Liver (tissue), 3 donors: Measurements from ENCODE around the gene IQSEC3.
"Not testable (repeated sequence)": the region's sequence is repeated elsewhere in the genome, so short reads cannot be mapped to it uniquely, and the experiment has no call there.

Experiments used
- GABPA ChIP-seq, 2 donors: IDR thresholded peaks in 1 of 2; conservative IDR thresholded peaks in 1 of 2; 2 replicates each; pipeline ENCODE4 v1.6.1; 2016; ENCODE audit warnings: antibody characterized with exemption in 2 of 2, mild to moderate bottlenecking in 1 of 2, moderate library complexity in 1 of 2
- RAD21 ChIP-seq, 2 donors: IDR thresholded peaks; 2 replicates each; pipeline ENCODE4 v1.6.1; 2016; ENCODE audit warnings: antibody characterized with exemption in 2 of 2, mild to moderate bottlenecking in 2 of 2
- TAF1 ChIP-seq: conservative IDR thresholded peaks from 2 replicates; pipeline ENCODE4 v1.6.1; 2016; ENCODE audit warnings: antibody characterized with exemption, mild to moderate bottlenecking
- TF ChIP-seq, protein P1 (sequence below): fragments of 150-350 bp; IDR thresholded peaks from 2 replicates; pipeline ENCODE4 v1.5.1; 2017; ENCODE audit warnings: improper control_type of control experiment, low read depth, low read length; ENCODE audit not compliant: missing input control
- donor health status: healthy.
- donor health status: healthy.

DNA sequence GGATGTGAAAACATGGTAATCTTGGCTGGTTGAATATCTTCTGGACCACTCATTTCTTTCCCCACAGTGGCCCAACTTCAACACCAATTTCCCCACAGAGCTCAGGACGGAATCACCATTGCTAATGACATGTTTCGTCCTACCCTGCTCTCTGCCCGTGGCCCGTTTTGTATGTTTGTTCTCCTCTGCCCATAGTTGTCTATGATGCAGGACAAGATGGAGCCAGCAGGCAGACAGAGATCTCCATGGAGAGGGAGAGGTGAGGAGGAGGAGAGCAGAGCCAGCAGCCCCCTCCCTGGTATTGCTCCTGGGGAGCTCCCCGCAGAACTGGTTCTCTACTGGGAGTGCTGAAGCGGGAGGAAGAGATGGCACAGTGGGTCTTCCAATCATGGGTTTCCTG is 3.1 kb downstream of the IQSEC3 start:
- TF ChIP-seq, protein P1, sequence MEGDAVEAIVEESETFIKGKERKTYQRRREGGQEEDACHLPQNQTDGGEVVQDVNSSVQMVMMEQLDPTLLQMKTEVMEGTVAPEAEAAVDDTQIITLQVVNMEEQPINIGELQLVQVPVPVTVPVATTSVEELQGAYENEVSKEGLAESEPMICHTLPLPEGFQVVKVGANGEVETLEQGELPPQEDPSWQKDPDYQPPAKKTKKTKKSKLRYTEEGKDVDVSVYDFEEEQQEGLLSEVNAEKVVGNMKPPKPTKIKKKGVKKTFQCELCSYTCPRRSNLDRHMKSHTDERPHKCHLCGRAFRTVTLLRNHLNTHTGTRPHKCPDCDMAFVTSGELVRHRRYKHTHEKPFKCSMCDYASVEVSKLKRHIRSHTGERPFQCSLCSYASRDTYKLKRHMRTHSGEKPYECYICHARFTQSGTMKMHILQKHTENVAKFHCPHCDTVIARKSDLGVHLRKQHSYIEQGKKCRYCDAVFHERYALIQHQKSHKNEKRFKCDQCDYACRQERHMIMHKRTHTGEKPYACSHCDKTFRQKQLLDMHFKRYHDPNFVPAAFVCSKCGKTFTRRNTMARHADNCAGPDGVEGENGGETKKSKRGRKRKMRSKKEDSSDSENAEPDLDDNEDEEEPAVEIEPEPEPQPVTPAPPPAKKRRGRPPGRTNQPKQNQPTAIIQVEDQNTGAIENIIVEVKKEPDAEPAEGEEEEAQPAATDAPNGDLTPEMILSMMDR = not testable (repeated sequence)
- TF ChIP-seq RAD21 (IDR thresholded peaks at IDR 0.05); TAF1; GABPA (IDR thresholded peaks at IDR 0.05 in 1 of 2, conservative IDR thresholded peaks at IDR 0.05 in 1 of 2): not testable (repeated sequence)
